Measurements from ENCODE around the gene TRIM75. TPM values are rescaled to one million over a fixed set of nuclear protein-coding genes. Genes with fewer than 3 reads are reported as not detected.
"Not testable (repeated sequence)": the region's sequence is repeated elsewhere in the genome, so short reads cannot be mapped to it uniquely, and the experiment has no call there.

The TRIM75 gene
- total RNA-seq, 1 donor from 2014 or later: not detected

DNA sequence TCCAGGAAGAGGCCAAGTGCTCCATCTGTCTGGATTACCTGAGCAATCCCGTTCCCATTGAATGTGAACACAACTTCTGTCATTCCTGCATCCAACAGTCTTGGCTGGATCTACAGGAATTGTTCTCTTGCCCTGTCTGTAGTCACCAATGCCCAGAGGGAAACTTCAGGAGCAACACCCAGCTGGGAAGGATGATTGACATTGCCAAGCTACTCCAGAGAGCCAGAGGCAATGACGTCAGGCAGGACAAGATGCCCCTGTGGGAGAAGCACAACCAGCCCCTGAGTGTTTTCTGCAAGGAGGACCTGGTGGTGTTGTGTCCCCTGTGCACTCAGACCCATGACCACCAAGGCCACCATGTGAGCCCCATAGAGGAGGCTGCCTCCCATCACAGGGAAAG lies 43.2 kb upstream of the TRIM75 start:
- Histone ChIP-seq H3K4me1 (no peaks in the 10 kb centered on the region), H3K27ac (no peak overlapping the region), H3K9me3 (no peaks in the 10 kb centered on the region), H3K27me3 (no peaks in the 10 kb centered on the region), H3K4me3 (no peak overlapping the region), H3K36me3 (no peaks in the 10 kb centered on the region)
- peak in 1 of 2 donors; percentile 70 for DNase-seq (ENCODE audit: extremely low spot score in 2 of 2)
- intact Hi-C loops (cut with DNase I): no loop called here
- TF ChIP-seq CTCF (IDR thresholded peaks at IDR 0.05) (no peak), POLR2AphosphoS5 (IDR thresholded peaks at IDR 0.05; ENCODE audit: insufficient read depth in 1 of 2, low read depth in 1 of 2) (no peak), POLR2A (IDR thresholded peaks at IDR 0.05) (no peak)

DNA sequence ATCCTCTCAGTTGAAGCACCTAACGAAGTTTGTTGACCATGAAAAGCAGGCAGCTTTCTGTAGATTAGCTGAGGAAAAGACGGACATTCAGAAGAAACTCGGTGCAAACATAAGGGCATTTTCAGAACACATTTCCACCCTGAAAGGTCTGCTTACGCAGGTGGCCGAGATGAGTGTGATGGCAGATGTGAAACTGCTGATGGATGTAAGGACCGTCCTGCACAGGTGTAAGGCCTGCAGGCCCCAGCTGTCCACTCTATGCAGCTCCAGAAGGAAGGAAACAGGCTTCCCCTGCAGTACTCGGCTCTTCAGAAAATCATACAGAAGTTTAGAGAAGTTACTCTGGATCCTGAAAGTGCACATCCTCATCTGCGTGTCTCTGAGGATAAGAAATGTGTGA lies 42.7 kb upstream of the TRIM75 start:
- no peaks in the 10 kb centered on the region for H3K4me1 ChIP-seq
- no peaks in the 10 kb centered on the region for H3K9me3 ChIP-seq
- TF ChIP-seq POLR2A (IDR thresholded peaks at IDR 0.05) (no peak), CTCF (IDR thresholded peaks at IDR 0.05) (no peak), POLR2AphosphoS5 (IDR thresholded peaks at IDR 0.05; ENCODE audit: insufficient read depth in 1 of 2, low read depth in 1 of 2) (no peak)
- H3K4me3 ChIP-seq: no peak overlapping the region
- H3K27me3 ChIP-seq: no peaks in the 10 kb centered on the region
- intact Hi-C loops (cut with DNase I): no loop called here
- DNase-seq (ENCODE audit: extremely low spot score in 2 of 2): peak in 1 of 2 donors; percentile 40
- H3K27ac ChIP-seq: no peak overlapping the region
- no peaks in the 10 kb centered on the region for H3K36me3 ChIP-seq

GRCh38 chr4:165011403-165011802 lies 42.3 kb upstream of the TRIM75 start:
- H3K4me1 ChIP-seq: no peaks in the 10 kb centered on the region
- DNase-seq (ENCODE audit: extremely low spot score in 2 of 2): peak in 1 of 2 donors; percentile 58
- H3K4me3 ChIP-seq: no peak overlapping the region
- intact Hi-C loops (cut with DNase I): no loop called here
- no peak for TF ChIP-seq POLR2A (IDR thresholded peaks at IDR 0.05)
- TF ChIP-seq CTCF (IDR thresholded peaks at IDR 0.05): no peak
- TF ChIP-seq POLR2AphosphoS5 (IDR thresholded peaks at IDR 0.05; ENCODE audit: insufficient read depth in 1 of 2, low read depth in 1 of 2): no peak
- no peak overlapping the region for H3K27ac ChIP-seq
- no peaks in the 10 kb centered on the region for H3K27me3 ChIP-seq
- no peaks in the 10 kb centered on the region for H3K36me3 ChIP-seq
- no peaks in the 10 kb centered on the region for H3K9me3 ChIP-seq

DNA sequence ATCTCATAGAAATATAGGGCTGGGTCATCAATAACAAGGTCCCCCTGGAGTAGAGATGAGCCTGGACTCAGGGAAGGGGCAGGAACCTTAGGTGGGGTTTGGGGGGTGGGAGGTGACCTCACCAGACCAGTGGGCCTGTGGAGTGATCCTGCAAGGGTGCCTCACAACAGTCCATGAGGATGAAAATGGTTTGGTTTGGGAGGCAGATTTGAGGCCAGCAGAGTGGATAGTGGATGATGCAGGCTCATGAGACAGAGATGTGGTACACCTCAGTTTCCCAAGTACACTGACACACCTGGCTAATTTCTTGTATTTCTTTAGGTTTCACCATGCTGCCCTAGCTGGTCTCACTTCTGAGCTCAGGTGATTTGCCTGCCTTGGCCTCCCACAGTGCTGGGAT lies 40.0 kb upstream of the TRIM75 start:
- TF ChIP-seq CTCF (IDR thresholded peaks at IDR 0.05) (no peak), POLR2AphosphoS5 (IDR thresholded peaks at IDR 0.05; ENCODE audit: insufficient read depth in 1 of 2, low read depth in 1 of 2) (no peak)
- Histone ChIP-seq H3K27ac (no peak overlapping the region), H3K4me3 (no peak overlapping the region), H3K4me1 (no peaks in the 10 kb centered on the region), H3K27me3 (no peaks in the 10 kb centered on the region), H3K9me3 (no peaks in the 10 kb centered on the region), H3K36me3 (no peaks in the 10 kb centered on the region)
- intact Hi-C loops (cut with DNase I): no loop called here
- no peak for DNase-seq (ENCODE audit: extremely low spot score in 2 of 2)

DNA sequence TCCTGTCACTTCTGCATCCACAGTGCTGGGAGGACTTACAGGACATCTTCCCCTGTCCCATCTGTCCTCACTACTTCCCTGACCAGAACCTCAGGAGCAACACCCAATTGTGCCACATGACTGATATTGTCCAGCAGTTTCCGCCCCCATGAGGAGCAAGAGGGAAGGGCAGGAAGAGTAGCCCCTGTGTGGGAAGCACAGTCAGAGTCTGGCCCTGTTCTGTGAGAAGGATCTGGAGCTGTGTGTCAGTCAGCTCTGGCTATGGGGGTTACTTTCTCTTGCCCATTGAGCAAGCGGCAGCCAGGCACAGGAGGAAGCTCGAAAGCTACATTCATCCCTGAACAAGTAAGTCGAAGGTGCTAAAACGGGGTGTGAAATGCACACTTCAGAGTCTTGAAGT lies 36.7 kb upstream of the TRIM75 start:
- no peak overlapping the region for H3K27ac ChIP-seq
- H3K27me3 ChIP-seq: no peaks in the 10 kb centered on the region
- no peaks in the 10 kb centered on the region for H3K4me1 ChIP-seq
- no peaks in the 10 kb centered on the region for H3K9me3 ChIP-seq
- DNase-seq (ENCODE audit: extremely low spot score in 2 of 2): peak in 1 of 2 donors; percentile 72
- no peak overlapping the region for H3K4me3 ChIP-seq
- no peaks in the 10 kb centered on the region for H3K36me3 ChIP-seq
- TF ChIP-seq POLR2AphosphoS5 (IDR thresholded peaks at IDR 0.05; ENCODE audit: insufficient read depth in 1 of 2, low read depth in 1 of 2) (no peak), POLR2A (IDR thresholded peaks at IDR 0.05) (no peak), CTCF (IDR thresholded peaks at IDR 0.05) (no peak)
- intact Hi-C loops (cut with DNase I): no loop called here

DNA sequence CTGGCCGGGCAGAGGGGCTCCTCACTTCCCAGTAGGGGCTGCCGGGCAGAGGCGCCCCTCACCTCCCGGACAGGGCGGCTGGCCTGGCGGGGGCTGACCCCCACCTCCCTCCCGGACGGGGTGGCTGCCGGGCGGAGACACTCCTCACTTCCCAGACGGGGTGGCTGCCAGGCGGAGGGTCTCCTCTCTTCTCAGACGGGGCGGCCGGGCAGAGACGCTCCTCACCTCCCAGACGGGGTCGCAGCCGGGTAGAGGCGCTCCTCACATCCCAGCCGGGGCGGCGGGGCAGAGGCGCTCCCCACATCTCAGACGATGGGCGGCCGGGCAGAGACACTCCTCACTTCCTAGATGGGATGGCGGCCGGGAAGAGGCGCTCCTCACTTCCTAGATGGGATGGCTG lies 33.7 kb upstream of the TRIM75 start:
- H3K4me1 ChIP-seq; H3K27ac ChIP-seq; H3K9me3 ChIP-seq; intact Hi-C loops (cut with DNase I); H3K36me3 ChIP-seq; H3K27me3 ChIP-seq; H3K4me3 ChIP-seq; DNase-seq (ENCODE audit: extremely low spot score in 2 of 2): not testable (repeated sequence)

- H3K4me3 ChIP-seq; H3K9me3 ChIP-seq; H3K27me3 ChIP-seq; H3K4me1 ChIP-seq; intact Hi-C loops (cut with DNase I); H3K27ac ChIP-seq; H3K36me3 ChIP-seq: not testable (repeated sequence)
- DNase-seq (ENCODE audit: extremely low spot score in 2 of 2): peak in 1 of 2 donors; percentile 29
These were observed 27.9 kb upstream of the TRIM75 start for GRCh38 chr4:165025782-165026181.
